ENCODE measurements around the gene DPP8.

DPP8 gene

GRCh38 chr15:65494076-65494475 lies 23.4 kb downstream of the DPP8 start:
- H4K5ac ChIP-seq (ENCODE audit: low read length) = no peak overlapping the region
- no peak overlapping the region for H2BK5ac ChIP-seq (ENCODE audit: low read length)
- no peaks in the 10 kb centered on the region for H3K4me1 ChIP-seq (ENCODE audit: control insufficient read depth, low read depth, low read length)
- no CpG with 5 or more reads among the region's 4 CpGs for WGBS (ENCODE audit: extremely low coverage, insufficient coverage, low lambda C conversion rate)
- H2BK120ac ChIP-seq (ENCODE audit: low read depth, low read length) = no peak overlapping the region
- no peak overlapping the region for H3K4me2 ChIP-seq (ENCODE audit: low read length)
- H3K23ac ChIP-seq (ENCODE audit: low read length) = no peak overlapping the region
- peaks cover 1% of the 10 kb centered on the region for H3K79me1 ChIP-seq (ENCODE audit: low read length)
- DNase-seq = no peak
- no peak overlapping the region for H2BK15ac ChIP-seq (replicated peaks; ENCODE audit: low read depth)
- H2AK5ac ChIP-seq (ENCODE audit: low read length) = no peak overlapping the region
- H3K27ac ChIP-seq (ENCODE audit: low read depth, low read length) = no peak overlapping the region
- H3K9ac ChIP-seq (ENCODE audit: low read length) = no peak overlapping the region
- no peak overlapping the region for H3K18ac ChIP-seq (ENCODE audit: low read length)
- no peak overlapping the region for H3K56ac ChIP-seq (ENCODE audit: low read length)
- no peaks in the 10 kb centered on the region for H3K27me3 ChIP-seq (ENCODE audit: insufficient read depth, low read length, poor library complexity)
- H3K79me2 ChIP-seq (ENCODE audit: control insufficient read depth, insufficient read depth, low read length) = no peaks in the 10 kb centered on the region
- no peak overlapping the region for H4K8ac ChIP-seq (ENCODE audit: low read depth, low read length)
- peaks cover 1% of the 10 kb centered on the region for H3K36me3 ChIP-seq (ENCODE audit: control insufficient read depth, insufficient read depth, low read length)
- no peak overlapping the region for H3K4me3 ChIP-seq (ENCODE audit: low read length)
- no peak overlapping the region for H3K4ac ChIP-seq (ENCODE audit: low read depth, low read length)

- Histone ChIP-seq H3K4ac (ENCODE audit: low read depth, low read length) (no peak overlapping the region), H3K36me3 (ENCODE audit: control insufficient read depth, insufficient read depth, low read length) (no peaks in the 10 kb centered on the region), H3K4me1 (ENCODE audit: control insufficient read depth, low read depth, low read length) (no peaks in the 10 kb centered on the region), H3K4me3 (ENCODE audit: low read length) (no peak overlapping the region), H3K4me2 (ENCODE audit: low read length) (no peak overlapping the region), H4K8ac (ENCODE audit: low read depth, low read length) (no peak overlapping the region), H3K56ac (ENCODE audit: low read length) (no peak overlapping the region), H3K23ac (ENCODE audit: low read length) (no peak overlapping the region), H2BK5ac (ENCODE audit: low read length) (no peak overlapping the region), H3K27me3 (ENCODE audit: insufficient read depth, low read length, poor library complexity) (no peaks in the 10 kb centered on the region), H3K79me1 (ENCODE audit: low read length) (no peaks in the 10 kb centered on the region), H3K27ac (ENCODE audit: low read depth, low read length) (no peak overlapping the region), H3K18ac (ENCODE audit: low read length) (no peak overlapping the region), H2AK5ac (ENCODE audit: low read length) (no peak overlapping the region), H4K5ac (ENCODE audit: low read length) (no peak overlapping the region), H3K9ac (ENCODE audit: low read length) (no peak overlapping the region), H3K79me2 (ENCODE audit: control insufficient read depth, insufficient read depth, low read length) (no peaks in the 10 kb centered on the region), H2BK120ac (ENCODE audit: low read depth, low read length) (no peak overlapping the region), H2BK15ac (replicated peaks; ENCODE audit: low read depth) (no peak overlapping the region)
- DNase-seq = no peak
- no CpG with 5 or more reads among the region's 4 CpGs for WGBS (ENCODE audit: extremely low coverage, insufficient coverage, low lambda C conversion rate)
These were observed 32.6 kb downstream of the DPP8 start for GRCh38 chr15:65484876-65485275.

GRCh38 chr15:65476903-65477302 lies 40.6 kb downstream of the DPP8 start:
- Histone ChIP-seq H3K9ac (ENCODE audit: low read length) (no peak overlapping the region), H3K23ac (ENCODE audit: low read length) (no peak overlapping the region), H3K56ac (ENCODE audit: low read length) (no peak overlapping the region), H3K4ac (ENCODE audit: low read depth, low read length) (no peak overlapping the region), H3K79me1 (ENCODE audit: low read length) (no peaks in the 10 kb centered on the region), H2BK5ac (ENCODE audit: low read length) (no peak overlapping the region), H2BK15ac (replicated peaks; ENCODE audit: low read depth) (no peak overlapping the region), H3K79me2 (ENCODE audit: control insufficient read depth, insufficient read depth, low read length) (no peaks in the 10 kb centered on the region), H3K18ac (ENCODE audit: low read length) (no peak overlapping the region), H4K8ac (ENCODE audit: low read depth, low read length) (no peak overlapping the region), H3K36me3 (ENCODE audit: control insufficient read depth, insufficient read depth, low read length) (peaks cover 3% of the 10 kb centered on the region), H4K5ac (ENCODE audit: low read length) (no peak overlapping the region), H3K27ac (ENCODE audit: low read depth, low read length) (no peak overlapping the region), H2AK5ac (ENCODE audit: low read length) (no peak overlapping the region), H3K4me1 (ENCODE audit: control insufficient read depth, low read depth, low read length) (no peaks in the 10 kb centered on the region), H2BK120ac (ENCODE audit: low read depth, low read length) (no peak overlapping the region), H3K27me3 (ENCODE audit: insufficient read depth, low read length, poor library complexity) (no peaks in the 10 kb centered on the region), H3K4me3 (ENCODE audit: low read length) (no peak overlapping the region), H3K4me2 (ENCODE audit: low read length) (no peak overlapping the region)
- DNase-seq = no peak
- no CpG with 5 or more reads among the region's 5 CpGs for WGBS (ENCODE audit: extremely low coverage, insufficient coverage, low lambda C conversion rate)

- Histone ChIP-seq H4K8ac (ENCODE audit: low read depth, low read length) (no peak overlapping the region), H3K27ac (ENCODE audit: low read depth, low read length) (no peak overlapping the region), H2BK15ac (replicated peaks; ENCODE audit: low read depth) (no peak overlapping the region), H3K27me3 (ENCODE audit: insufficient read depth, low read length, poor library complexity) (no peaks in the 10 kb centered on the region), H3K79me2 (ENCODE audit: control insufficient read depth, insufficient read depth, low read length) (no peaks in the 10 kb centered on the region), H3K18ac (ENCODE audit: low read length) (no peak overlapping the region), H3K9ac (ENCODE audit: low read length) (no peak overlapping the region), H2AK5ac (ENCODE audit: low read length) (no peak overlapping the region), H3K23ac (ENCODE audit: low read length) (no peak overlapping the region), H2BK120ac (ENCODE audit: low read depth, low read length) (no peak overlapping the region), H3K56ac (ENCODE audit: low read length) (no peak overlapping the region), H3K79me1 (ENCODE audit: low read length) (no peaks in the 10 kb centered on the region), H3K36me3 (ENCODE audit: control insufficient read depth, insufficient read depth, low read length) (peaks cover 9% of the 10 kb centered on the region), H3K4me1 (ENCODE audit: control insufficient read depth, low read depth, low read length) (no peaks in the 10 kb centered on the region), H3K4me2 (ENCODE audit: low read length) (no peak overlapping the region), H4K5ac (ENCODE audit: low read length) (no peak overlapping the region), H3K4me3 (ENCODE audit: low read length) (no peak overlapping the region), H2BK5ac (ENCODE audit: low read length) (no peak overlapping the region), H3K4ac (ENCODE audit: low read depth, low read length) (no peak overlapping the region)
- no CpG with 5 or more reads among the region's 3 CpGs for WGBS (ENCODE audit: extremely low coverage, insufficient coverage, low lambda C conversion rate)
- DNase-seq = no peak
These were observed 46.6 kb downstream of the DPP8 start for GRCh38 chr15:65470866-65471265.

DNA sequence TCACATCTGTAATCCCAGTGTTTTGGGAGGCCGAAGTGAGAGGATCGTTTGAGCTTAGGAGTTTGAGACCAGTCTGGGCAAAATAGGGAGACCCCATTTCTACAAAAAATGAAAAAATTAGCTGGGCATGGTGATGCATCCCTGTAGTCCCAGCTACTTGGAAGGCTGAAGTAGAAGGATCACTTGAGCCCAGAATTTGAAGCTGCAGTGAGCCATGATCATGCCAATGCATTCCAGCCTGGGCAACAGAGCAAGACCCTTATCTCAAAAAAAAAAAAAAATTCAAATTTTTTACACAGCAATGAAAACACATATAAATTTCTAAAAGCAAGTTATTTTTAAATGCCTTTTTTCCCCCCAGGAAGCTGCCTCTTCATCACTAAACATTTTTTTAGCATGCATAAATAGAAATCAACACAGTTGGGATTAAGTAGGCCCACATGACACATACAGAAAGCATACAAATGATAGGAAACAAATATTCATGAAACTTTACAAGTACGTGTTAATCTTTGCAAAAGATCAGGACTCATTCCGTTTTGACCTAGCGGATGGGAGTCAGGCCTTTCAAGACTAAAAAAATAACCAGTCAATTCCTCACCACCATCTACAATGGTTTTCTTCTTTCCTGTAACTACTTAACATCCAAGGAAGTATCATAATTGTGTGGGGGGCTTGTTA lies 49.1 kb downstream of the DPP8 start:
- no peaks in the 10 kb centered on the region for H3K79me2 ChIP-seq (ENCODE audit: control insufficient read depth, insufficient read depth, low read length)
- H2BK15ac ChIP-seq (replicated peaks; ENCODE audit: low read depth) = no peak overlapping the region
- H2AK5ac ChIP-seq (ENCODE audit: low read length) = no peak overlapping the region
- no peak overlapping the region for H3K4ac ChIP-seq (ENCODE audit: low read depth, low read length)
- no peak overlapping the region for H3K4me2 ChIP-seq (ENCODE audit: low read length)
- no peaks in the 10 kb centered on the region for H3K4me1 ChIP-seq (ENCODE audit: control insufficient read depth, low read depth, low read length)
- H4K5ac ChIP-seq (ENCODE audit: low read length) = no peak overlapping the region
- no peaks in the 10 kb centered on the region for H3K27me3 ChIP-seq (ENCODE audit: insufficient read depth, low read length, poor library complexity)
- H3K56ac ChIP-seq (ENCODE audit: low read length) = no peak overlapping the region
- H3K79me1 ChIP-seq (ENCODE audit: low read length) = no peaks in the 10 kb centered on the region
- no peak overlapping the region for H3K27ac ChIP-seq (ENCODE audit: low read depth, low read length)
- no peak overlapping the region for H3K18ac ChIP-seq (ENCODE audit: low read length)
- no peak overlapping the region for H2BK5ac ChIP-seq (ENCODE audit: low read length)
- peaks cover 7% of the 10 kb centered on the region for H3K36me3 ChIP-seq (ENCODE audit: control insufficient read depth, insufficient read depth, low read length)
- DNase-seq = no peak
- H3K23ac ChIP-seq (ENCODE audit: low read length) = no peak overlapping the region
- no peak overlapping the region for H3K9ac ChIP-seq (ENCODE audit: low read length)
- H3K4me3 ChIP-seq (ENCODE audit: low read length) = no peak overlapping the region
- H2BK120ac ChIP-seq (ENCODE audit: low read depth, low read length) = no peak overlapping the region
- no peak overlapping the region for H4K8ac ChIP-seq (ENCODE audit: low read depth, low read length)
- no CpG with 5 or more reads among the region's 5 CpGs for WGBS (ENCODE audit: extremely low coverage, insufficient coverage, low lambda C conversion rate)

GRCh38 chr15:65466901-65467300 lies 50.6 kb downstream of the DPP8 start:
- no peak overlapping the region for H2BK120ac ChIP-seq (ENCODE audit: low read depth, low read length)
- H3K4me1 ChIP-seq (ENCODE audit: control insufficient read depth, low read depth, low read length) = no peaks in the 10 kb centered on the region
- H3K36me3 ChIP-seq (ENCODE audit: control insufficient read depth, insufficient read depth, low read length) = peaks cover 5% of the 10 kb centered on the region
- H3K4me3 ChIP-seq (ENCODE audit: low read length) = no peak overlapping the region
- H3K18ac ChIP-seq (ENCODE audit: low read length) = no peak overlapping the region
- no peaks in the 10 kb centered on the region for H3K27me3 ChIP-seq (ENCODE audit: insufficient read depth, low read length, poor library complexity)
- no peaks in the 10 kb centered on the region for H3K79me2 ChIP-seq (ENCODE audit: control insufficient read depth, insufficient read depth, low read length)
- no peak overlapping the region for H3K27ac ChIP-seq (ENCODE audit: low read depth, low read length)
- no peak overlapping the region for H3K4me2 ChIP-seq (ENCODE audit: low read length)
- no peak overlapping the region for H2AK5ac ChIP-seq (ENCODE audit: low read length)
- H2BK5ac ChIP-seq (ENCODE audit: low read length) = no peak overlapping the region
- no peak overlapping the region for H3K56ac ChIP-seq (ENCODE audit: low read length)
- H3K79me1 ChIP-seq (ENCODE audit: low read length) = no peaks in the 10 kb centered on the region
- no CpG with 5 or more reads among the region's 3 CpGs for WGBS (ENCODE audit: extremely low coverage, insufficient coverage, low lambda C conversion rate)
- H3K23ac ChIP-seq (ENCODE audit: low read length) = no peak overlapping the region
- no peak overlapping the region for H3K4ac ChIP-seq (ENCODE audit: low read depth, low read length)
- H4K8ac ChIP-seq (ENCODE audit: low read depth, low read length) = no peak overlapping the region
- no peak overlapping the region for H4K5ac ChIP-seq (ENCODE audit: low read length)
- no peak overlapping the region for H2BK15ac ChIP-seq (replicated peaks; ENCODE audit: low read depth)
- DNase-seq = no peak
- no peak overlapping the region for H3K9ac ChIP-seq (ENCODE audit: low read length)
